Kasumi-1 (cell line): ENCODE results near the gene HTRA3.

Experiments used
- DNase-seq, 2 experiments: peaks; one replicate each; lab custom pipeline; 2025; lab: John Stamatoyannopoulos, UW

Gene HTRA3

DNA sequence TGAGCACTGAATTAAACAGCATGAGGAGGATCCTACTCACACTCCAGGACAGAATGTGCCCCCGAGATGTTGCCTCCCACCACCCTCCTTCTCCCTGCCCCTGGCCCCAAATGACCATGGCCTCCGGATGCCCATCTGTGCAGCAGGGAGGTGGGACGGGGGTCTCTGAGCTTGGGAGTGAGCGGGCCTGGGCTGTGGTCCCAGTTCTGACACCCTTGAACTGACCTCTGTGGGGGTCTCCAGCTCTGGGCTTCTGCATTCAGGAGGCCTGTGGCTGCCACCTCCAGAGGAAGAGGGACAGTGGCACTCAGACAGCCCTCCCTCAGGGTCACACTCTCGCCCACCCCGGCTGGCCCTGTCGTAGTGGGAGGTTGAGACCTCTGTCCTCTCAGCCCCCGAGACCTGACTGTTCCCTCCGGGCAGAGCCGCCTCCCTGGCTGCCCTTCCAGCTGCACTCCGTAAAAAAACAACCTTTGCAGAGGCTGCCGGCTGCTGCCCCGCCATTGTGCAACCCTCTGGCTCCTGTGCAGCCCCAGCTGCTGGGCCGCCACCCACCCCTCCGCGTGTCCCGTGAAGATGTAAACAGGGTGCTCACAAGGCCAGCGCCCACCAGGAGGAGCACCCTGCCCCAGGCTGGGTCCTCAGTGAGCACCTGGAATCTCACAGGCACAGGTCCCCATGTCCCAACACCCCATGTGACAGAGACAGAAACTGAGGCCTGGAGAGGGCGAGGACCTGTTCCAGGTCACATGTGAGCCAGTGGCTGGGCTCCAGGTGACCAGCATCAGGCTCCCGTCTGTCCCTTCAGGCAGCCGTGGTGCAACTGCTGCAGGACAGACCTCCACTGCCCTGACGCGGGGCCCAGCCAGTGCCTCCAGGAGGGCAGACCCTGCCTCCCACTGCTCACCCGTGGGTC lies 39.6 kb downstream of the HTRA3 start:
- DNase-seq, result no peak

GRCh38 chr4:8310306-8310705 lies 40.8 kb downstream of the HTRA3 start:
- no peak for DNase-seq

GRCh38 chr4:8311101-8312068 lies 41.8 kb downstream of the HTRA3 start:
- DNase-seq, result no peak

- DNase-seq, result no peak
Observed at GRCh38 chr4:8312069-8312445, 42.5 kb downstream of the HTRA3 start.

DNA sequence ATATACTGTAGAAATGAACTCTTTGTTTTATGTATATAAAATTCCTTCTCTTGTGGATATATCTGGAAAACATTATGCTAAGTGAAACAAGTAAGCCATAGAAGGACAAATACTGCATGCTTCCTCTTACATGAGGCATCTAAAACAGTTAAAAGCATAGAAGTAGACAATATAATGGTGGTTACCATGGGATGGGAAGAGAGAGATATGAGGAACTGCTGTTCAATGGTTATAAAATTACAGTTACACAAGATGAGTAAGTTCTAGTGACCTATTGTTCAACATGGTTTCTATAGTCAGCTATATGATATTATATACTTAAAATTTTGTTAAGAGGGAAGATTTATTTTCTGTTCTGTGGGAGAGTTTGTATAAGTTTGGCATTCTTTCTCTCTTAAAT lies 43.4 kb downstream of the HTRA3 start:
- no peak for DNase-seq

GRCh38 chr4:8314691-8315255 lies 45.2 kb downstream of the HTRA3 start:
- no peak for DNase-seq

DNA sequence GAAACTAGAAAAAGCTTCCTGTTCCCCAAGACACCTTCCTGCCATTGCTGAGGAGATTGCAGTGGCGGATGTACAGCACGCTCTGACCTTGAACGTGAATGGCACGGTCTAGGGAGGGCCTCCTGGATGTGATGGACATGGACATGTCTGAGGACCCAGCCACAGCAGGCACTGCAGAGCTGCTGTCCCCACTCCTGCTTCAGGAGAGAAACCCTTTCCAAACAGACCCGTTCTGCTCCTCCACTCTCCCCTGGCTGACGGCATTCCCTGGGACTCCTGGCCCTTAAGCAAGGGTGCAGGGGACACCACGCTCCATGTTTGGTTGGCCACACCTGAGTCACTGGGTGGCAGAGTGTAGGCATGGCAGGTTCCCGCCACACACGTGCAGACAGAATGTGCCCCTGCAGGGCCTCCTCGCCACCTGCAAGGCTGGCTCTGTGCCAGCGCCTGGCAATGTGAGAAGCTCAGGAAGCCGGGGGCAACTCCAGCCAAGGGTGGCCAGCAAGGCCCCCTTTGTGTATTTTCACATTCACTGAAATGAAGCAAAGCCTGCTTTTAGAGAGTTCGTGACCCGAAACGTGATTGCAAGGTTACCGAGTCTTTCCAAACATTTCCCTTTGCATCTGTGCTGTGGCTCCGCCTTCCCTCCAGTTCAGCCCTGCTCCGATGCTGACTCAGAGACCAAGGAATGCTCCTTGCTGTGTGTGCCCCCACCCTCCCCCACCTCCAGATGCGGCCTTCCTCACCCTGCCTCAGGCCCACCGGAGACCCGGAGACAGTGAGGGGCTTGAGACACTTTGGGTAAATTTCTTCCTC lies 46.1 kb downstream of the HTRA3 start:
- DNase-seq, result no peak

GRCh38 chr4:8316251-8316771 lies 46.8 kb downstream of the HTRA3 start:
- DNase-seq, result no peak

DNA sequence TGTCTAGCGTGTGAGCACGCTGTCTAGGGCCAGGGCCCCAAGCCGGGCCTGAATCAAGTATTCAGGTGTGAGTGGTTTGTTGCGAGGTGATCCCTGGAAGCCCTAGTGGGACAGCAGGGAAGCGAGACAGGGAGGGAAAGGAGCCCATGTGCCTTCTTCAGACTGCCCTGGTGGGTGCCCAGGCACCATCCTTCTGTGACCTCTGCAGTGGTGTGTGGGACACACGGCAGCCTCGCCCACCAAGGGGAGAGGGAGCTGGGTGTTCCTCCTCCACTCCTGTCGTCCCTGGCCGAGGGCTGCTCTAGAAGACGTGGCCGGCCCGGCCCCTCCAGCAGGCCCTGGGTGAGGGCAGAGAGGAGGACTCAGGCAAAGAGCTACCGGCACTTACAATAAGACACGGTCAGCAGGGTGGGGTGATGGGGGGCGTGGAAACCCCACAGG lies 47.4 kb downstream of the HTRA3 start:
- no peak for DNase-seq

DNA sequence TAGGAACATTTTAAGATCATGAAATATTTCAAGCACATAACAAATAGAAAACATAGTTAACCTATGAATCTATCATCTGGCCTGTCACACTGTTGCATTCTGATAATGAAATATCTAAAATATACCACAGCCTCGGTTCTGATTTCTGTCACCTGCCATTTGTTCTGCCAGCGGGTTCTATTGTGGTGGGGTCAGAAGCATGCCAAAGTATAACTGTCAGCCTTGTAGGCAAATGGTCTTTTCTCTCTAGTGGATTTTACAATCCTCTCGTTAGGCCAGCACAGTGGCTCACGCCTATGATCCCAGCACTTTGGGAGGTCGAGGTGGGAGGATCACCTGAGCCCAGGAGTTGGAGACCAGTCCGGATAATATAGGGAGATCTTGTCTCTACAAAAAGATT lies 47.9 kb downstream of the HTRA3 start:
- DNase-seq, result no peak

- DNase-seq, result no peak
Observed at GRCh38 chr4:8318509-8318908, 49.0 kb downstream of the HTRA3 start.

DNA sequence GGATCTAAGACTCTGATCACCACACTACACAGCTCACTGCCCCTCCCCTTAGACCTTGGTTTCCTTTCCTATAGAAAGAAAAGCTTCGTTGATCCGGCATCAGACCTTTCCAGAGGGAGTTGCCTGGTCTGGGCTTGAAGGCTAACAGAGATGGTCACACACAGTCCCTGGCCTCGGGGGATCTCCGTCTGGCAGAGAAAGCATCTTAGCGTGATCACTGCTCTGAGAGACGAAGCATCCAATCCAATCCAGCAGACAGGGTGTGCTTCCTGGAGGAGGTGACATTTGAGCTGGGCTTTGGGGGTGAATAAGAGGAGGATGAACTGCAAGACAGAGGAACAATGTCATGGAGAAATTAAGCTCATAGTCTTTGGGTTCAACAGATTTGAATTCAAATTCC lies 49.5 kb downstream of the HTRA3 start:
- no peak for DNase-seq

DNA sequence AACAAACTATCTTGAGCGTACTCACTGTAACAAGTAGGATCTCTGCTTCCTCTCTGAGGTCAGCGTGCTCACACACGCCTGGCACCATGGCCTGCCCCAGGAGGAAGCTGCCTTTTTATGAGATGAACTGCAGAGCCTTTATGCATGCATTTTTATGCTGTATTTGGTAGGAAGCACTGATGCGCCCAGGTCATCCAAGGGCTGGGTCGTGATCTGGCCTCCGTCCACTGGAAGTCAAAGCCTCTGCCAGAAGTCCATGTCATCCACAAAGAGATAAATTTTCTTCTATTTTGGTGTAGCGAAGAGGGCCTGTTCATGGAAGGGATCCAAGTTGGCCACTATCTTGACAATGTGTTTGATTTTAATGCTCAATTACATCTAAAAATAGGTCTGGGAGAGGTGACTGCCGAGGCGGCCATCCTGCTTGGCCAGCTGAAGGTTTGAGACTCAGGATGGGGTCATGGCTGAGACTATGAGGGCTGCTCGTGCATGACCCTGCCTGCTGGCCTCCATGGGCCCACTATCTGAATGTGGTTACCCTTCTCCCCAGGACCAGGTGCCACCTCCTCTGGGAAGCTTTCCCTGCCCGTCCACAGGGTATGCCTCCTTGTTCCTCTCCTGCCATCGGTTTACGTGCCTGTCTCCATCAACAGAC lies 50.3 kb downstream of the HTRA3 start:
- DNase-seq, result peak; percentile 11 to 19

GRCh38 chr4:8320386-8320750 lies 50.8 kb downstream of the HTRA3 start:
- peak in 1 of 2 experiments; percentile 2 for DNase-seq

- no peak for DNase-seq
Observed at GRCh38 chr4:8321220-8321619, 51.7 kb downstream of the HTRA3 start.

GRCh38 chr4:8321771-8322170 lies 52.2 kb downstream of the HTRA3 start:
- DNase-seq, result no peak

- no peak for DNase-seq
Observed at GRCh38 chr4:8322794-8323704, 53.5 kb downstream of the HTRA3 start.

- DNase-seq, result no peak
Observed at GRCh38 chr4:8323947-8324555, 54.5 kb downstream of the HTRA3 start.

DNA sequence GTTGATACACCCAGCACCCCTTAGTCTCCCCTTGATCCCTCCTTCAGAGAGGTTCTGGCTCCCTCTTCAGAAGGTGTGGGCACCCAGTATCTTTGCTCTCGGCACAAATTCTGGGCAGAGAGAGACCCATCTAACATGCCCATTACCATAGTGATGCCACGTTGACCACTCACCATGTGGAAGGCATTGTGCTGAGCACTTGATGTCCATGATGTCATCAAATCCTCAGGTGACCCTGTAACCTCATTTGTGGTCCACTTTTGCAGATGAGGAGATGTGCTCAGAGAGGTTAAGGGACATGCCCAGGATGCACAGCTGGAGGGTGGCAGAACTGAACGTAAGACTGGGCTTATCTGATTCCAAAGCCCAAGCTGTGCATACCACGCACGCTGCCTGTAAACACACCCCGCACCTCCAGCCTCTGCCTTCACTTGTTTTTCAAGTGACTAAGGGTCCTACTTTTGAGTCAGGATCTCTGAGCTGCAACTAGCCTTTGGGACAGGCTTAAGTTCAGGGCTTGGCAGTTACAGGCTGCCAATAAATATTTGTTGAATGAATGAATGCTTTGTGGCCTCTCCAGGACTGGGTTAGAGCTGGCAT lies 55.2 kb downstream of the HTRA3 start:
- no peak for DNase-seq
